ENCODE results near the gene FGFBP2. TPM values are rescaled to one million over a fixed set of nuclear protein-coding genes. Genes with fewer than 3 reads are reported as not detected.
"Not testable (repeated sequence)": the region's sequence is repeated elsewhere in the genome, so short reads cannot be mapped to it uniquely, and the experiment has no call there.

The FGFBP2 gene
- total RNA-seq, 2 donors from 2014 or later: 0.52 to 1.8 TPM

DNA sequence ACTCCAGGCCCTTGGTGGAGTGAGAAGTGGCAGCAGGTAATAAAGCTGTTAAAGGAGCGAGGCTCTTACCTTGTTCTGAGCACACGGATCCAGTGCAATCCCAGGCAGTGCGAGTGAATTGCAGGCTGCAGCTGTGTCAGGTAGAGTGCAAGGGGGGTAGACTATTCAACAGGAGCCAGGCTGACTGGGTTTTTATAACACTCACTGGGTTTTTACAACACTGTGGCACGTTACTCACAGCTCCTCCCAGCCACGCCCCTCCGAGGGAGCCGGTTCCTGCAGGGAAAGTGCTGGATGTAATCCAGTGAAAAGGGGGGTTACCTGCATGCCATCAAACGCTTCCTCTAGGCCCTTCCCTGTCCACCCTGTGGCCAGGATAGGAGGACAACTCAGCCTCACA is 24.8 kb downstream of the FGFBP2 start:
- DNase-seq (ENCODE audit: low spot score): no peak
- intact Hi-C loops (cut with DNase I): no loop called here

DNA sequence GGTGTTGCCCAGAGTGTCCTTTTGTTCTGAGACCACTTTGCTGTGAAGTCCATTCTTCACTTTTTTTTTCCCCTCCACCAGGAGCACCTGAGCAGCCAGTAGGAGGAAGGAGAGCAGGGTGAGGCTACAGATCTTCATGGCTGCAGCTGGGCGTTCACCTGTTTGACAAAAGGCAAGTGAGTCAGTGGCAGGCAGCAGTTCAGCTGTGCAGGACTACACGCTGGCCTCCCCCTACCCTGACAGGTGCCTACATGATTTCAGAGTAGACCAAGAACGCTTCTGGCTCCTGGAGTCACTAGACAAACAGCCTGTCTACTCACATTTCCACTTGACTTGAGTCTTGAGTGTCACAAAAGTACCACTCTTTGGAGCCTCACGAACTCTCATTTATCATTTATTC is 26.5 kb downstream of the FGFBP2 start:
- DNase-seq (ENCODE audit: low spot score): no peak
- intact Hi-C loops (cut with DNase I): no loop called here

DNA sequence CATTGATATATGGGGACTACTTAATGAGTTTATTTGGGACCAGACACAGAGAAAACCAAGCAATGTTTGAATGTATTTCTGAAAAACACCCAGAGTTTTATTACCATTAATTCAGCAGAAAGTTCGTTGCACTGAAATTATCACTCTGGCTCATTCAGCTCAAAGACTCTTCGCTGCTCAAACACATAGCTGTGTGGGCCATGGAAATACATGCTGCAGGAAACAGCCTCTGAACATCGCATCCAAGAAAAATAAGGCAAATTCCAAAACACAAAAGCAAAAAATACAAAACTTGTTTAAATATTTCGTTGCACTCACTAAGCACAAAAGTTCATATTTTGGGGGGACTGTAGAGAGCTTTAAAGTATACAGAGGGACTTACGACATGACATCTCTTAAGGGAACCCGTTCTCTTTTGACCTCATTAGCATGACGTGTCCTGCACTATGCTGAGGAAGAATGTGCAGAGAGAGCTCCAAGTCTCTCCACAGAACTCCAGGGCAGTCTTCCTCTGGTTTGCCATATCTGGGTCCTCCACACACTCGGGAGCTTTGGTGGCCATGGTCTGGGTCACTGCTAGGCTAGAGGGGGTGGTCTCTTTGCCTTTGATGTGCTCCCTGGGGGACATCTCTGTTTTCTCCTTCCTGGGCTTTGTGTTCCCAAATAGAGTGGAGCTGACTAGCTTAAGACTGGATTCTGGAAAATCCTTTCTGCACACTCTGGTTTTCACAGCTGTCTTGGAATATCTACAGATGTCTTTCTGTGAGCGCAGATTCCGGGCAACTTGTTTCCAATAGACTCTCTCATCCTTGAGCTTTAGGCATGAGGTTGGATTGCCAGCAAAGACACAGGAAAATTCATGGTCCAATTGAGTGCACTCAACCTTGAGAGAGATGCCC is 27.2 kb downstream of the FGFBP2 start:
- intact Hi-C loops (cut with DNase I): no loop called here
- no peak for DNase-seq (ENCODE audit: low spot score)

DNA sequence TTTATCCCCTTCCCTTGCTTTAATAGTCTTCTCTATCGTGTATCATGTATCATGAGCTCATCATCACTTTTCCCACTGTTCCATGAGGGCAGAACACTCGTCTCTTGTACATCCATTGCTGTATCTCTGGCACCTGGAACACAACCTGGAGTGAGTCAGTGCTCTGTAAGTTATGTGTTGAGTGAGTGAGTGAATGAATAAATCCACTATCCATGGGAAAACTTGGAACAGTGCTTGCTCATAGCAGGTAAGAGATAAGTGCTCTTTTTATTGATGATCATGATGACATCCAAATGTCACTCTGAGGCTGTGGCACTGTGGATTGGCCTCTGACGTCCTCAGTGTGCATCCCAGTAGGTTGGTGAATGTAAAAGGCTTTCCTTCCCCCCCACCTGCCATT is 28.7 kb downstream of the FGFBP2 start:
- DNase-seq (ENCODE audit: low spot score): no peak
- intact Hi-C loops (cut with DNase I): no loop called here

DNA sequence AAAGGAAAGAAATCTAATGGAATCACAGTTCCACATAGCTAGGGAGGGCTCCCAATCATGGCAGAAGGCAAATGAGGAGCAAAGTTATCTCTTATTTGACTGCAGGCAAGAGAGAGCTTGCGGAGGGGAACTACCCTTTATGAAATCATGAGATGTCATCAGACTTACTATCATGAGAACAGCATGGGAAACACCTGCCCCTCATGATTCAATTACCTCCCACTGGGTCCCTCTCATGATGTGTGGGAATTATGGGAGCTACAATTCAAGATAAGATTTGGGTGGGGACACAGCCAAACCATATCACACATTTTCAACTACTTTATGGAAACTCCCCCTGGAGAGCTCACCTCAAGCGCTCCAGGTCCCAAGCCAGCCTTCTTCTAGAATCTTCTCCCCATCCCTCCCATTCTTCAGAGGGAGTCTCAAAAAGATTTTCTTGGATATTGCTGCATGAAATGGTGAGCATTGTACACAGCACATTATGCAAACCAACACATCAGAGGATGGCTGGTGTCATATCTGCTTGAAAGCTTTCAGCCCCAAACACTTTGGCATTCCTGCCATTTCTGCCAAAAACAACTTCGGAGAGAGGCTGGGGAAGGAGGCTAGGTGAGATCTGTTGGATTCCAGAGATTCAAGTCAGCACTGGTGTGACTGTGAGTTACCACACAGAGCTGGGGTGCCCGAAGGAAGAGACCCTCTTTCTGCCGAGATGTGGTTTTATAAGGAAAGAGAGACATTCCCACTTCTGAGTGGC is 31.3 kb downstream of the FGFBP2 start:
- intact Hi-C loops (cut with DNase I): no loop called here
- no peak for DNase-seq (ENCODE audit: low spot score)

DNA sequence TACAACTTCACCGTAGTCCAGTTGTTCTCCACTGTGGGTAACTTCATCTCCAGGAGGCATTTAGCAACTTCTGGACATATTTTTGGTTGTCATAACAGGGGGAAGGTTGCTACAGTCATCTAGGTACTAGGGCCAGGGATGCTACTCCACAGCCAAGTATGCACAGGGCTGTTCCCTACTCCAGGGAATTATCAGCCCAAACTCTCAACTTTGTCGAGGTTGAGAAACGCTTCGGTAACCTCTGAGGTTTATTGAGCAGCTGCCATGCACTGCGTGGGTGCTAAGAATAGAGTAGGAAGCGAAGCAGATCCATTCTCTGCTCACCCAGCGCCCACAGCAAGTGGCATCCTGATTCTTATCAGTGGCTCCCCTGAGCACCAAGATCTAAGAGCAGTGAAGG is 32.7 kb downstream of the FGFBP2 start:
- DNase-seq (ENCODE audit: low spot score): no peak

DNA sequence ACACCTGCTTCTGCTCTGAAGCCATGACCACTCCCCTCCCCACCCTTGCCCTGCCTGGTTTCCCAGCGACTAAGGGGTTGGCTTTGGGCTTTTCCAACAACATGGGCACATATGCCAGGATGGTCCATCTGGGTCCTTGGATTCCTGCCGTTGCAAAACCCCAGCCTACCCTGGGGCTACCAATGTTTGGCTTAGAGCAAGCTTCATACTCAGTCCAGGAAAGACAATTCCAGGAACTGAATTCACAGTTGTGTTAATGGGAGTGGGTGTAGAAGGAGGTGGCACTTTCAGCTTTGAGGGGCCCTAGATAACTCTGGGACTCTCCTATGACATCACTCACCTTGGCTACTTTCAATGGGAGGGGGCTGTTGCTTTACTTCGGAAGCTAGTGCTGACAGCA is 33.4 kb downstream of the FGFBP2 start:
- intact Hi-C loops (cut with DNase I): no loop called here

More for the DNA sequence above, 32.7 kb downstream of the FGFBP2 start:
- intact Hi-C loops (cut with DNase I): no loop called here

DNA sequence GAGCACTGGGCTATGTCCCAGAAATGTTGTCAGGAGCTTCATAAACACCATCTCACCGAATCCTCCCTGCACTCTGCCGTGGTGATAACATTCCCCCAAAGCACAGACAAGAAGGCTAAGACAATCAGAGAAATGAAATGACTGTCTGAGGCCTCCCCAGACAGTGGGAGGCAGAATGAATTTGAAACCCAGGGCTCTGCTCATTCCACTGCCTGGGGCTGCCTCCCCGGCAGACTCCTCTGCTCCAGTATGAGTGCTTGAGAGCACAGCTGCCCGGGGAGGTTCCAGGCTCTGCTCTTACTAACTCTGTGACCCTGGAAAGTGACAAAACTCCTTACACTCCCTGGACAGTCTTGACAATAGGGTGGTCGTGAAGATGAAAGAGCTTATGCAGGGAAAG is 34.1 kb downstream of the FGFBP2 start:
- no peak for DNase-seq (ENCODE audit: low spot score)
- intact Hi-C loops (cut with DNase I): no loop called here

More for the DNA sequence above, 33.4 kb downstream of the FGFBP2 start:
- no peak for DNase-seq (ENCODE audit: low spot score)

DNA sequence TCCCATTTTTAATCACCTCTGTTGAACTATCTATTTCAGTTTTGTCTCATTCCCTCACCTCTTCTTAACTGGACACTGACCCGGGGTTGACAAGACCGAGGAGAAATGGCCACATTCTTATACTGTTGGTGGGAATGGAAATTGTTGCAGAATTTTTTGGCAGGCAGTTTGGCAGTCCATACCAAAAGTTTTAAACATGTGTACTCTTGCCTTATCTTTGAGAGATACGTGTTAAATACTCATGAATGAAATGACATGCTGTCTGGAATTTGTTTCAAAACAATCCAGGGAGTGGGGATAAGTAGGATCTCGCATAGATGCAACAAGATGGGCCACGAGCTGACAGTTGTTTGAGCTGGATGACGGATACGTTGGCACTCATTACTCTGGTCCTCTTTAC is 36.5 kb downstream of the FGFBP2 start:
- no peak for DNase-seq (ENCODE audit: low spot score)
- intact Hi-C loops (cut with DNase I): no loop called here

DNA sequence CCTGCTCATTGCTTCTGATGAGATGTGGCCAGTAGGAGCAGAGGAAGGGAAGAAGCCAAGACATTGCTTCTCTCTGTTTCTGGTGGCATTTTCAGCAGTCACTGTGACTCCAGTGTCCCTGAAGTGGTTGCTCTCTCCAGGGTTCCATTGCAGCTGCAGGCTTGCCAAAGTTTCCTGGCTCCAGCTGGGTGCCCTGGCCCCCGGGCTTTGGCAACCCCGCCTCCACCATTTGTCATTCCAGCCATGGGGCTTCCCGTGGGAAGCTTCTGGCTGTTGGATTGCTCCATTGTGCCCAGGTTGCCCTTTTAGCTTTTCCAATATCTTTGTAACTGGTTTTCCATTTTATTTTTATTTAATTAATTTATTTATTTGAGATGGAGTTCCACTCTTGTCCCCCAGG is 37.1 kb downstream of the FGFBP2 start:
- no peak for DNase-seq (ENCODE audit: low spot score)
- intact Hi-C loops (cut with DNase I): no loop called here

DNA sequence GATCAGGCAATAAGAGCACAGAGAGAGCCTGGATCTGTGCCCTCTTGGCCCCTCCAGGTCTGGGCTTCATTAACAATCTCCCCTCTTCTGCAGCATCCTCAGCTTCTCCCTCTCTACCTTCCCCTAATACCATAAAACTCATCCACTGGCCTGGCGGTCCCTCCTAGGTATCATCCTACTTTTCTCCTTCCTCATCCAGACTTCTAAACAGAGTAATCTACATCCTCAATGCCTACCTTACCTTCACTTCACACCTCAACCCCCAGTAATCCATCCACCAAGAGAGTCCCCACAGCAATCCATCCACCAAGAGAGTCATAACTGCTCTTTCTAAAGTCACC is 41.4 kb downstream of the FGFBP2 start:
- intact Hi-C loops (cut with DNase I): no loop called here
- no peak for DNase-seq (ENCODE audit: low spot score)

DNA sequence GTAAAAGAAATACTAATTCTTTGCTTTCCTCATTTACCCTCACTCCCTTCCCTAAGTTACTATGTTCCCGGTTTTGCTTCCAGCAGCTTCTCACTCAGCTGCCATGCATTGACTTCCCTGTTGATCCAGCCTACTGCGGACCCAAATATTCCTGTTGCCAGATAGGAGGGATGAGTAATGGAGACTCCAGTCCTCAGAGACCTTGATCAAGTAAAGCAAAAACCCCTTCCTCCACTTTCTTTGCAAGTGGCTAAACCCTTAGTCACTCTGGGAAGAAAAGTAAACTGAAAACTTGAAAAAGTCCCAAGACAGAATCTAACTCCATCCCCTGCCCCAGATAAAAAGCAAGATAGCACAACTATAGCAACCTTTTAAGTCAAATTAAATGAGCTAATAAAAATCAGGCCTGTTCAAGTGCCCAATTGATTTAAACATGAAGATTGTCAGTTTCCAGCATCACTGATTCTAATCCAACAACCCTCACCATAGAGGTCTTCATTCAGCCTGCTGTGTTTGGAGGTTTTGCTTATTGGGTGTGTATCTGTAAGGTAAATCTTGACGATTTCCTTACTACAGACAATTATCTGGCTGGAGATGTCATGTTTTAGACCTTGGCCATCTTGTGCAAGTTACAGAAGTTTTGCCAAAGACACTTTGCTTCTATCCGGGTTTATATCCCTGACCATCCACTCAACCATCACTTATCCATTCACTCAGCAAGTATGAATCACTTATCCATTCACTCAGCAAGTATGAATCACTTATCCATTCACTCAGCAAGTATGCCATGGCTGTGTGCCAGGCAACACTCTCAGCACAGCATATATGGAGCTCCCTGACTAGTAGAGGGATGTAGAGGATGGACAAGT is 42.0 kb downstream of the FGFBP2 start:
- peak; percentile 95 for DNase-seq (ENCODE audit: low spot score)
- intact Hi-C loops (cut with DNase I): no loop called here

DNA sequence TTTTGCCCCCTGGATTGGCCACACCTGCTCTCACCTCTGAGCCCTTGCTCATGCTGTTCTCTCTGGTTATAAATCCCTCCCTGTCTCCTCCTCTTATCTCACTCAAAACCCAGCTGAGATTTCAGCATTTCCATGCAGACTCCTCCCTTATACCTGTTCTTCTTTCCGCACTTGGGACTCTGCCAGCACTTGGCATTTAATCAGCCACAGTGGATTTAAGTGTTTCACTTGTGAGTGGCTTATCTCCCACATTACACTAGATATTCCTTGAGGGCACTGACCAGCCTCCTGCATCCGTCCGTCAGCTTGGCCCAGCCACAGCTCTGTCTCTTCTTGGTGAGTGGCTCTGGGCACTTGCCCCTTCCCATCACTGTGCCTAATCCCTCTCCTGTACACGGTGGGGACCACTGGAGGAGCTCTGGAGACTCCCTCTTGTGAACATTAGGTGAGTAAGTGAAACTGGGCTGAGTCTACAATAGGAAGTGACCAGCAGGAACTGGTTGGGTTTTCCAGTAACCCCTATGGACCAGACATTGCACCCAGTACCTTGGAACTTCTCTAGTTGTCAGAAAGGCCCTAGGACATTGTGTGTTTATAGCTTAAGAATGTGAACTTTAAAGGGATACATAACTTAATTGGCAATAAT is 44.4 kb downstream of the FGFBP2 start:
- DNase-seq (ENCODE audit: low spot score): no peak
- intact Hi-C loops (cut with DNase I): no loop called here

DNA sequence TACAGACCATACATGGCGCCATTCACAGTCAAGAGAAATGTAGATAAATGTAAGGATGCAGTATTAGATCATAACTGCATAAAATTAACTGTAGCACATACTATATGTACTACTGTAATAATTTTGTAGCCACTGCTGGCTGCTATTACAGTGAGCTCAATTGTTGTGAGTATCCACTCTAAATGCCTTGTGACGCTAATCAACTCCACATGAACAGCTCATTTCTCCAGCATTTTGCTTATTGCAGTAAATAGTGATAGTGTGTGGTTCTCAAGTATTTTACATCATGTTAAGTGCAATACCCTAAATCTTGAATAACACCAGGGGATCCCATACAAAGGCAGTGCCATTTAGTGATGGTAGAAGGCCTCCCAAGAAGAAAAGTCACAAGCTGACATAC is 45.7 kb downstream of the FGFBP2 start:
- intact Hi-C loops (cut with DNase I): no loop called here

DNA sequence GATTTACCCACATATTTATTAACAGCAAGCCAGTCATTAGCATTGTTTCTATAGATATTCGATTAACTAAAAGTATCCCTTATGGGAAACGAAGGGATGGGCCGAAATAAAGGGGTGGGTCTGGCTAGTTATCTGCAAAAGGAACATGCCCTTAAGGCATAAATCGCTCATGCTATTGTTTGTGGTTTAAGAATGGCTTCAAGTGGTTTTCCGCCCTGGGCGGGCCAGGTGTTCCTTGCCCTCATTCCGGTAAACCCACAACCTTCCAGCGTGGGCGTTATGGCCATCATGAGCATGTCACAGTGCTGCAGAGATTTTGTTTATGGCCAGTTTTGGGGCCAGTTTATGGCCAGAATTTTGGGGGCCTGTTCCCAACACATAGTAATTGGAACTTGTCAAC is 46.6 kb downstream of the FGFBP2 start:
- intact Hi-C loops (cut with DNase I); DNase-seq (ENCODE audit: low spot score): not testable (repeated sequence)

More for the DNA sequence above, 45.7 kb downstream of the FGFBP2 start:
- no peak for DNase-seq (ENCODE audit: low spot score)

DNA sequence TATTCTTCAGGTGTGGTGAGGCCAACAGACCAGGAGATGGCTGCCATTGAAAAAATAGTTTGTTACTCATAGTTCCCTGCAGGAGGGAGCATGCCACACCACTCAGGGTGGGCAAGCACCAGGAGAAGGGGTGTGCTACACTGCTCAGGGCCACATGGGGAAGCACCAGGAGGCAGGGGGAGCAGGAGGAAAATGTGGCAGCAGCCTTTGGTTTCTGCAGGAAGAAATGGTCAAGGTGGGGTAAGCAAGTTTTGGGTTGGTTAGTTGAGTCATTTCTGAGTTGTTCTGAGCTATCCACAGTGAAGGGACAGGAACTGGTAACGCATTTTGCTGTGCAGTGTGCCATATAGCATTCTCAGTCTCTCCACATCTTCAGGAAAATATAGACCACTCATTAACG is 48.2 kb downstream of the FGFBP2 start:
- intact Hi-C loops (cut with DNase I): loop anchor here in 1 of 2 donors (1.0 kb wide), 1 partner anchor 49 kb away; the partner anchor contains the start of gene FGFBP2
- DNase-seq (ENCODE audit: low spot score): no peak

DNA sequence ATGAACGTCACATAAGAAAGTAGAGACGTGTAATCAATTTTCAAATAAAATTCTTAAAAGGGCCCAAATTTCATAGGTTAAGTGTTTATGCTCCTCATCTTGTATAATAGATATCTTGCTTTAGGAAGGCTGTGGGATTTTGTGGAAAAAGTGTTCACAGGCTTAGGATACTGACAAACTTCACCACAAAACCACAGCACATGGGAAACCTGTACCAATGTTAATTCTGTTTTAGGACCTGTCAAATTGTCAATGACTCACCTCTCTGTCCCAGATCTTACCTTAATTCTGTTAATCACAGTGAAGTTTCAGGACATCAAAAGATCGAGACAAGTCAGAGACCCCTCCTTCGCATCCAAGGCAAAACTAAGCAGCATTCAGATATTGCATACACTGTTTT is 48.7 kb downstream of the FGFBP2 start:
- intact Hi-C loops (cut with DNase I): loop anchor here in 1 of 2 donors (1.0 kb wide), 1 partner anchor 49 kb away; the partner anchor contains the start of gene FGFBP2

DNA sequence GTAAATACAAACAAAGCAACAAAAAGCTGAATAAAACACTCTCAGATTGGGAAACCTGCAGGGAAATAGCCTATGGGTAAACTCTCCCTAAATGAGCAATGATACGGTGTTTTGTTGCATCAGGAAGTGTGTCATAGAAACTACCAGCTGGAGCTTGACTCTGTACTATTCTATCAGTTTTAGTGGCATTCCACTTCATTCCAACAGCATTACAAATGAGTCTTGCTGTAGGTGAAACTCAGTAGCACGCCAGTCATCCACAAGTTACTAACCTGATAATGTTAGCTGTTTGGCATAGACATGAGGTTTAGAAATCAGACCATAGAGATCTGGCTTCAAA is 49.4 kb downstream of the FGFBP2 start:
- no peak for DNase-seq (ENCODE audit: low spot score)
- intact Hi-C loops (cut with DNase I): no loop called here

More for the DNA sequence above, 48.7 kb downstream of the FGFBP2 start:
- no peak for DNase-seq (ENCODE audit: low spot score)

DNA sequence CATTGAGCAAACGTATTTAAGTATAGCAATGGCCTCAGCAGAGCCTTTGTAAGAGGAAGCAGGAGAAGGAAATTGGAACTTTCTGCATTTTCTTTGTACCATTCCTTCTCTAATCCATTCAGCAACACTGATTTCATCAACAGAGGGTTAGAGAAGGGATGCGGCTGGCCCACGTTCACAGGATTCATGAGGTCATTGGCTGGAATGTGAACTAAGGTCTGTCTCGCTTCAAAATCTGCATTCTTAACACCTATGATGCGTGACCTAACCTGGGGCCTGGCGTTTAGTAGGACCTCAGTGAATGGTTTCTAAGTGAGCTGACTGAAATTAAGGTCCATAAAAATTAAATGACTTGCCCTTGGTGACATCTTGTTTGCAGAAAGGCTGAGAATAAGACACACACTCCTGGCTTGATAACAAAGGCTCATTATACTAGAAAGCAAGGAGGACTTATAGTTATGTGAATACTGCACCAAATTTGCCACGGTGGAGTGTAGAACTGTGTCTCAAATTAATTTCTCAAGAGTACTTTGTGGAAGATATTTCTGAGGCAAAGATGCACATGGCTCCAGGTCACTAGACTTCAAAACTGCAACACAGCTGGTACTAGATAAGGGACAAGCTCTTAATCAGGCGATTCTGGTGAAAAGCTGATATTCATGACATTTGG is 49.9 kb downstream of the FGFBP2 start:
- DNase-seq (ENCODE audit: low spot score): no peak
- intact Hi-C loops (cut with DNase I): no loop called here
